HEK293T (cell line): Measurements from ENCODE around the gene NF1.

Source experiments
- FOXK2 ChIP-seq: fragments of 450-650 bp; IDR thresholded peaks from 2 replicates; pipeline ENCODE4 v1.6.1; 2016; ENCODE audit warnings: mild to moderate bottlenecking
- FOXM1 ChIP-seq: fragments of 450-650 bp; IDR thresholded peaks from 2 replicates; pipeline ENCODE4 v1.6.1; 2017; ENCODE audit warnings: mild to moderate bottlenecking, borderline replicate concordance
- SP1 ChIP-seq: fragments of 450-650 bp; IDR thresholded peaks from 2 replicates; pipeline ENCODE4 v1.6.1; 2017
- SUZ12 ChIP-seq: fragments of 450-650 bp; IDR thresholded peaks from 2 replicates; pipeline ENCODE4 v1.6.1; 2016; ENCODE audit warnings: mild to moderate bottlenecking
- TARDBP ChIP-seq: fragments of 450-650 bp; IDR thresholded peaks from 2 replicates; pipeline ENCODE4 v1.6.1; 2016
- ZNF384 ChIP-seq: fragments of 450-650 bp; IDR thresholded peaks from 2 replicates; pipeline ENCODE4 v1.6.1; 2016
- TF ChIP-seq, protein P1 (sequence below): fragments of 450-650 bp; IDR thresholded peaks from 2 replicates; pipeline ENCODE4 v1.6.1; 2016

DNA sequence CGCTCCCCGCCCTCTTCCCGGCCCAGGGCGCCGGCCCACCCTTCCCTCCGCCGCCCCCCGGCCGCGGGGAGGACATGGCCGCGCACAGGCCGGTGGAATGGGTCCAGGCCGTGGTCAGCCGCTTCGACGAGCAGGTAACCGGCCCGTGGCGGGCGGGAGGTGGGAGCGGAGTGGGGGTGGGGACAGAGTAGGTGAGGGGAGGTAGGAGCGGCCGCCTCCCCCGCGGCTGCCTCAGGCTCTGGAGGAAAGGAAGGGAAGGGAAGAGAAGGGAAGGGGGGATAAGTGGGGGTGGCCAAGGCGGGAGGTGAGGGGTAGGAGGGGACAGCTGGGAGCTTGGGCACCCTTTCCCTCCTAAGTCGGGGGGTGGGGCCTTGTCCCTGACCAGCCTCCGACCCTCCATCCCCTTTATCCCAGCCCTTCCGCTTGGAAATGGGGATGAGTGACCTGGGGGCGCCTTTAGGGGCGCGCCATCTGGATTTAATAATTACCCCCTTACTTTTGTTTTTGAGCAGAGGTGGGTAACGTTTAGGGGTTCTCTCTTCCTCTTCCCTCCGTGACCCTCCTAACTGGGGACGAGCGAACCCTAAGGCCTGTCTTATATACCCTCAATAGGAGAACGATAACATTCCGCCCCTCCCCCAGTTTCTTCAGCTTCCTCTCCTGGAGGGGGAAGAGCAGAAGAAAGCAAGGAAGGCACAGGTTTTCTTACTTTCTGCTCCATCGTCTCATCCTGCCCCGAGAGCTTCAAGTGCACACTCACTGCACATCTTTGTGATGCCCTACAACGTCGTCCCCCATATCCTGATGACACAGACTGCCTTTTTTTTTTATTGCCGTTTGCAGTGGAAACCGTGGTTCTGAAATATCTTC, 694 bp downstream of the NF1 start:
- no peak for TF ChIP-seq TARDBP
- no peak for TF ChIP-seq SUZ12
- TF ChIP-seq FOXK2, result no peak
- TF ChIP-seq FOXM1, result no peak
- TF ChIP-seq, protein P1, sequence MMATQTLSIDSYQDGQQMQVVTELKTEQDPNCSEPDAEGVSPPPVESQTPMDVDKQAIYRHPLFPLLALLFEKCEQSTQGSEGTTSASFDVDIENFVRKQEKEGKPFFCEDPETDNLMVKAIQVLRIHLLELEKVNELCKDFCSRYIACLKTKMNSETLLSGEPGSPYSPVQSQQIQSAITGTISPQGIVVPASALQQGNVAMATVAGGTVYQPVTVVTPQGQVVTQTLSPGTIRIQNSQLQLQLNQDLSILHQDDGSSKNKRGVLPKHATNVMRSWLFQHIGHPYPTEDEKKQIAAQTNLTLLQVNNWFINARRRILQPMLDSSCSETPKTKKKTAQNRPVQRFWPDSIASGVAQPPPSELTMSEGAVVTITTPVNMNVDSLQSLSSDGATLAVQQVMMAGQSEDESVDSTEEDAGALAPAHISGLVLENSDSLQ, result no peak
- 0 out of 2 replicates have a peak, but pooled peaks have one; percentile 17 for TF ChIP-seq ZNF384
- no peak for TF ChIP-seq SP1
